ENCODE data around the gene GPRC5D.

Gene GPRC5D

DNA sequence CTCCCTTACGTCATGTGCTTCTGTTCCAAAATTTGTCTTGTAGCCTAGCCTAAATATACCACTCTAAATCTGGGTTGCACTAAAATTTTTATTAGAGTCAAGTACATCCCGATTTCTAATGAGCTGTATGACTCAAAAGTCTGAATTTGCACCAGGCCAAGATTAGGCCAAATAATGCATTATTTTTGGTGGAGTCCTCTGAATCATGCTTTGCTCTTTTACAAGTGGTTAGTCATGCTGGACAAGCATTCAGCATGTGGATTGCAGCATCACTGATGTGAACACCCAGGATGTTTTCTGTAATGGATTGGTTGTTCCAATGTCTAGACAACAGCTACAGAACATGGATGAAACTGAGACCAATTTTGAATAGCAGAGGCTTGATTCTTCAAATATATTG is 24.4 kb upstream of the GPRC5D start:
- no peak for FAIRE-seq
- TF ChIP-seq TAF1 (IDR thresholded peaks at IDR 0.05; ENCODE audit: borderline replicate concordance, low read depth, low read length), result no peak
- no peak for TF ChIP-seq POLR2A (IDR thresholded peaks at IDR 0.05; ENCODE audit: low read depth, low read length)
- TF ChIP-seq POLR2AphosphoS5 (IDR thresholded peaks at IDR 0.05; ENCODE audit: low read depth, low read length), result no peak
- no peak for DNase-seq (ENCODE audit: insufficient read length)

DNA sequence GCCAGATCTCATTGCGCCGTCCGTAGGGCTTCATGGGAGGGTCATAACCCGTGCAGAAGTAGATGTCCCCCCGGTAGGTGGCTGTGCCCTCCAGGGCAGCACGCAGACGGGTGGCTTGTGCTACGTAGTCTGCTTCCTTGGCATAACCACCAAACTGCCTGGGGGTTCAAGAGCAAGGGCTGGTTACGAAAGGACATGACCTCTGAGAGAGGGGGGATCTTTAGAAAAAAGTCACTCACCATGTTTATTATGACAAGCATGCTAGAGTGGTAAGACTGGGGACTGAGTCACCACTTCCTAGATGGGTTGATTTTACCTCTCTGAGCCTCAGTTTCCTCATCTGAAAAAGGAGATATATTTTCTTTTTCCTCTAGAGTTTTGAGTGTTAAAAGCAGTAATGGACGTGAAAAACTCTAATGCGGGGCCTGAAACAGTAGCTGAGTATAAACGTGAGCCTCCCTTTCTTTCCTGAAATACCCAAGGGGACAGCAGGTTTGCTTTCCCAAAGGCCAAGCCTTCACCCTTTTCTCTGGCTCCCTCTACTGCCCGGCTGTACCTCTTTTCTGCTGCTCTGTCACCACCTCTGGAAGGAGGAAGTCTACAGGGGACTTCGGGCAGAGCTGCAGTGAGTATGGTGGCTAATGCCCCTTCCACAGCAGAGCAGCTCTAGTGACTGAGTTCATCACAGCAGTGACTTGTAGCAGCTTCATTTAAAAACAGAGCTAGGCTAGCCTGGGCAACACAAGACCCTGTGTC is 23.5 kb upstream of the GPRC5D start:
- DNase-seq (ENCODE audit: insufficient read length), result no peak
- no peak for FAIRE-seq
- TF ChIP-seq POLR2A (IDR thresholded peaks at IDR 0.05; ENCODE audit: low read depth, low read length), result no peak
- no peak for TF ChIP-seq POLR2AphosphoS5 (IDR thresholded peaks at IDR 0.05; ENCODE audit: low read depth, low read length)
- TF ChIP-seq TAF1 (IDR thresholded peaks at IDR 0.05; ENCODE audit: borderline replicate concordance, low read depth, low read length), result no peak

DNA sequence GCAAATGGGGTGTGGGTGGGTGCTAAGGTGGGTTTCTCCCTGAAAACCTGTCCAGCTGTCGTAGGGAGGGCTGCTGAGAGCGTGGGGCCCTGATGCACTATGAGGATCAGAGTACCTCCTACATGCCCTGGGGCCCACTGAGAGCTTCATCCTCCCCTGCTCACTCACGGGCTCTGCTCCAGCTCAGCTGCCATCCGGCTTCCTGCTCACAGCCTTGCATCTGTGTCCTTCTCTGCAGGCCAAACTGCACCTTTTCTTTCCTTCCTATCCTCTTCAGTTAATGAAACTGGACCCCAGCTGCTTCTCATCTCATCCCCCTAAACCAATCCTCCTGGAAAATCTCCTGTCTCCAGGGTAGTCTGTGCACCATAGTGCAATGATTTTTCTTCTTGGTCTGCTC is 22.2 kb upstream of the GPRC5D start:
- DNase-seq (ENCODE audit: insufficient read length) (no peak), FAIRE-seq (no peak)
- TF ChIP-seq POLR2AphosphoS5 (IDR thresholded peaks at IDR 0.05; ENCODE audit: low read depth, low read length) (no peak), POLR2A (IDR thresholded peaks at IDR 0.05; ENCODE audit: low read depth, low read length) (no peak), TAF1 (IDR thresholded peaks at IDR 0.05; ENCODE audit: borderline replicate concordance, low read depth, low read length) (no peak)

DNA sequence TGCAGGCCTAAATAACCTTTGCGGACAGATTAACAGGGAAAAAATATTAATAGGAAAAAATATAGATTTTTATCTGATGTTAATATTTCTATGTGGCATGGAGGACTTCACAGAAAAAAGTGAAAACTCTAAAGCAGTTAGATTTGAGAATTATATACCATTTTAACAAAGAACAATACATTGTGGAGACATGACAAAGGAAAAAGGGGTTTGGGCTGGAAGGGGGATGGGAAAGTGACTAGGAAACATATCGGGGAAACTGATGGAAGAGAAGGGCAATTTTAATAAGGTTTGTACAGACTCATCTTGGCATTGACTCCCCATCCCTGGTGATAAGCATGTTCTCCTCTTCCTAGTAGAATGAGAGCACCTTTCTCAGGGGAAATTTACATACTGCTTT is 21.0 kb upstream of the GPRC5D start:
- DNase-seq (ENCODE audit: insufficient read length) (no peak), FAIRE-seq (no peak)
- TF ChIP-seq POLR2A (IDR thresholded peaks at IDR 0.05; ENCODE audit: low read depth, low read length), result no peak
- no peak for TF ChIP-seq TAF1 (IDR thresholded peaks at IDR 0.05; ENCODE audit: borderline replicate concordance, low read depth, low read length)
- no peak for TF ChIP-seq POLR2AphosphoS5 (IDR thresholded peaks at IDR 0.05; ENCODE audit: low read depth, low read length)

DNA sequence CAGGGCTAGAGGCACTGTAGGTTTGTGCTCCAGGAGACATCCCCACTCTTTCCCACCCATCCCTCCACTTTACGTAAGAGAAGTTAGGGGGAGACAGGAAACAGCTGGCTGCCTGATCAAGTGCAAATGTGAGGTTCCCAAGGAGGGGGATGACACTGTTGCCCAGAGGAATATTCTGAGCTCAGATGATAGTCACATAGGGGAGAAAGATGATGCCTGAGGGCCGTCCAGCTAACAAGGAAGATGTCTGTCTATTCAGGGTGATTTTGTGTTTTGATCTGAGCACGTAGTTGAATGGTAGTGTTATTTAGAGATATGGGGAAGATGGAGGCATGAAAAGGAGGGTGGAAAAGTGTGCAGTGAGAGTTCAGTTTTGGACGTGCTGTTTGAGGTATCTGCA is 13.9 kb upstream of the GPRC5D start:
- TF ChIP-seq POLR2AphosphoS5 (IDR thresholded peaks at IDR 0.05; ENCODE audit: low read depth, low read length) (no peak), POLR2A (IDR thresholded peaks at IDR 0.05; ENCODE audit: low read depth, low read length) (no peak), TAF1 (IDR thresholded peaks at IDR 0.05; ENCODE audit: borderline replicate concordance, low read depth, low read length) (no peak)
- DNase-seq (ENCODE audit: insufficient read length) (no peak), FAIRE-seq (no peak)

- DNase-seq (ENCODE audit: insufficient read length) (no peak), FAIRE-seq (no peak)
- no peak for TF ChIP-seq POLR2A (IDR thresholded peaks at IDR 0.05; ENCODE audit: low read depth, low read length)
- no peak for TF ChIP-seq POLR2AphosphoS5 (IDR thresholded peaks at IDR 0.05; ENCODE audit: low read depth, low read length)
- no peak for TF ChIP-seq TAF1 (IDR thresholded peaks at IDR 0.05; ENCODE audit: borderline replicate concordance, low read depth, low read length)
These were observed 12.3 kb upstream of the GPRC5D start for GRCh38 chr12:12964255-12964654.

DNA sequence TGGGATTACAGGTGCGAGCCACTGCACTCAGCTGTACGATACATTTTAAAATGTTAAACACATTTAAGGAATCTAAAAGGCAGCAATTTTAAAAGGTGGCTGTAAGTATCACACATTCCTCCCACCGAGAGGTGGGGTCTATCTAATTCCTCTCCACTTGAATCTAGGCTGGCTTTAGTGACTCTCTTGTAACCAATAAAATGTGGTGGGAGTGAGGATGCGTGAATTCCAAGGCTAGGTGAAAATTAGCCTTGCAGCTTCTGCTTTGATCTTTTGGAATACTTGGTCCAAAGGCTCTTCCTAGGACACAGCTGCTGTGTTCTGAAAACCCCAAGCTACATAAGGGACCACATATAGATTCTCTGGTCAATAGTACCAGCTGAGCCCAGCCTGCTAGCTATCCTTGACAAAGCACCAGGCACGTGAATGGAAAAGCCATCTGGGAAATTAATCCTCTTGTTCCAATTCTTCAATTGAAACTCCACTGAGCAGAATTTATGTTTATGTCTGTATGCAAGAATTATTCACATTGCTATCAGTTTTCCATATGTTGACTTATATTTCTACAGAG is 8.8 kb upstream of the GPRC5D start:
- no peak for FAIRE-seq
- no peak for DNase-seq (ENCODE audit: insufficient read length)
- TF ChIP-seq POLR2AphosphoS5 (IDR thresholded peaks at IDR 0.05; ENCODE audit: low read depth, low read length), result no peak
- TF ChIP-seq POLR2A (IDR thresholded peaks at IDR 0.05; ENCODE audit: low read depth, low read length), result no peak
- TF ChIP-seq TAF1 (IDR thresholded peaks at IDR 0.05; ENCODE audit: borderline replicate concordance, low read depth, low read length), result no peak

GRCh38 chr12:12958886-12959285 is 6.9 kb upstream of the GPRC5D start:
- FAIRE-seq (no peak), DNase-seq (ENCODE audit: insufficient read length) (no peak)
- no peak for TF ChIP-seq POLR2AphosphoS5 (IDR thresholded peaks at IDR 0.05; ENCODE audit: low read depth, low read length)
- TF ChIP-seq POLR2A (IDR thresholded peaks at IDR 0.05; ENCODE audit: low read depth, low read length), result no peak
- no peak for TF ChIP-seq TAF1 (IDR thresholded peaks at IDR 0.05; ENCODE audit: borderline replicate concordance, low read depth, low read length)

DNA sequence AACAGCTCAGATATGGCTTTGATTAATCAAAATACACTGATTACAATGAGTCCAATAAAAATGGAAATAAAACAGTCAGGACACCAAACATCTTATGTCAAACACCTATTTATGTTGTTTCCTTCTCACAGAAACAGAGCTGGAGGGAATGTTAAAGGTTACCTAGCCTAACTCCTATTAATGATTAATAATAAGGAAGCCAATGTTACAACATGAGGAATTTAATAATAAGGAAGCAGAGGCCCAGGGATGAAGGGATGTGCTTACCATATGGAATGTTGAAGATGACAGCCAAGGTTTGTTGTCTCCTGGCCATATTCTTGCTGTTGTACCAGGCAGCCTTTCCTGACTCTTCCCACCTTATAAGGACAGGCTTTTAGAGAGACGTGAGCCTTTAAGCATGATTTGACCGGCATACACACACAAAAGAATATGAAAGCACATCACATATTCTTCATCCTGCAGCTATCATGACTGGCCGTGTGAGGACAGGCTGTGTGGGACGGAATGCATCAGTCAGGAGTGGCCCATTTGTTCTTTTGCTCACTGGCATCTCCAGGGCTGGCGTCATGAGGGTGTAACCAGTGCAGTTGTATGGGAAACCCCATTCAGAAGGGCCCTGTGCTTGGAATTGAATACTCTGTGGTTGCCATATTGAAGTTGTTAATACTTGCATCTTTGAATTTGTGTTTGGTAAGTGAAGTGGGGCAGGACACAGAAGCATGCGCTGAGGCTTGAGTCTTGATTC is 3.1 kb upstream of the GPRC5D start:
- TF ChIP-seq POLR2A (IDR thresholded peaks at IDR 0.05; ENCODE audit: low read depth, low read length) (no peak), TAF1 (IDR thresholded peaks at IDR 0.05; ENCODE audit: borderline replicate concordance, low read depth, low read length) (no peak), POLR2AphosphoS5 (IDR thresholded peaks at IDR 0.05; ENCODE audit: low read depth, low read length) (no peak)
- DNase-seq (ENCODE audit: insufficient read length), result no peak
- FAIRE-seq, result no peak

DNA sequence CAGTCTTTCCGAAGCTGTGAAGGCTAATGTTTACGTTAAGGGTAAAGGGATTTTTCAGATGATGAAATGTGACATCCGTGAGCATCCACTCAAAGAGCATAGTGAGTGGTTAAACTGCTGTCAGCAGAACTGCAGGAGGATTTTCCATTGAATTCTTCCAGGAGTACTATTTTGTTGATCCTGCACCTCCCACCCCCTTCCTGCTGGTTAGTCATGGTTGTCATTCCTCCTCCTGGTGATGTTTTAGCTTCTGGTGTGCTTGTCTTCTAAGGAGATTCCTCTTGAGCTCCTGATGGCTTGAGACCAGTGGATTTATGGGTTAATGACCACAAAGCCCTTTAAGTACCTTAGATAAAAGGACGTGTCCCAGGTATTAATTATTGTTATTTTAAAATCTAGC is 2.4 kb upstream of the GPRC5D start:
- FAIRE-seq (no peak), DNase-seq (ENCODE audit: insufficient read length) (no peak)
- TF ChIP-seq POLR2AphosphoS5 (IDR thresholded peaks at IDR 0.05; ENCODE audit: low read depth, low read length), result no peak
- TF ChIP-seq POLR2A (IDR thresholded peaks at IDR 0.05; ENCODE audit: low read depth, low read length), result no peak
- TF ChIP-seq TAF1 (IDR thresholded peaks at IDR 0.05; ENCODE audit: borderline replicate concordance, low read depth, low read length), result no peak

DNA sequence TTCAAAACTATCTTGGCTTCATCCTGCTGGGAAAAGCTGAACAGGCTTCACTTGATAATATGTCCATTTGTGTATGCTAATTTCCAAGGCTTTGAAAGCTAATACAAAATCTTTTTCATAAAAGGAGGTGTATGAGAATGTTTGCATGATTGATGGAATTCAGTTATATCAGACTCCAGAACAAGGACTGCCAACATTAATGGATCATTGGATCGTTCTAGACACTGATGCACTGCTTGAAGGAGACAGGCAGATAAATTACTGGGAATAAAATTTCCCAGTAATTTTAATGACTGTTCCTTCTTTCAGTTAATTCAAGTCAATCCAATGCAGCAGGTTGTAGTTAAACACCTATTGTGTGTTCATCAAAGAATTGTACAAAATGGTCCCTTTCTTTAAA is 466 bp downstream of the GPRC5D start:
- no peak for FAIRE-seq
- no peak for TF ChIP-seq POLR2AphosphoS5 (IDR thresholded peaks at IDR 0.05; ENCODE audit: low read depth, low read length)
- TF ChIP-seq POLR2A (IDR thresholded peaks at IDR 0.05; ENCODE audit: low read depth, low read length), result no peak

DNA sequence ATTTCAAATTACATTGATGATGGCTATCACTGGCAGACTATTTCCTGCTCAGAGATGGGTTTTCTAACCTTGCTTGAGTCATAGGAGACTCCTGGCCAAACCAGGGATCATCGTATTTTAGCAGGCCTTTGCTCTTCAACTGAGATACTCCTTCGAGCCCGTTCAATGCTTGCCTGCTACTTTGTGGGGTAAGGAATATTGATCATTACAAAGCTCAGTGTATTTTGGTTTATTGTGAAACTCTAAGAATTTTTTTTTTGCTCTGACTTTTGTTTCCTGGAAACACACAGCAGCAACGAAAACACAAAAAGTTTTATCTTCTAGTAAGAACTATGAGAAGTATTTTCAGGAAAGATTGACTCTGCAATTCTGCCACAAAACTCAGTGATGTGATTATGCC is 4.1 kb downstream of the GPRC5D start:
- no peak for FAIRE-seq
- DNase-seq (ENCODE audit: insufficient read length), result no peak
- TF ChIP-seq POLR2A (IDR thresholded peaks at IDR 0.05; ENCODE audit: low read depth, low read length) (no peak), TAF1 (IDR thresholded peaks at IDR 0.05; ENCODE audit: borderline replicate concordance, low read depth, low read length) (no peak), POLR2AphosphoS5 (IDR thresholded peaks at IDR 0.05; ENCODE audit: low read depth, low read length) (no peak)

More for the DNA sequence above, 466 bp downstream of the GPRC5D start:
- DNase-seq (ENCODE audit: insufficient read length), result no peak
